Keratinocyte (primary cell): ENCODE data around the gene ZSCAN2. TPM values are rescaled to one million over a fixed set of nuclear protein-coding genes. Genes with fewer than 3 reads are reported as not detected.
"Not testable (repeated sequence)": the region's sequence is repeated elsewhere in the genome, so short reads cannot be mapped to it uniquely, and the experiment has no call there.

Experiments used
- DNase-seq: peaks from one replicate; pipeline ENCODE4 v3.0.0-alpha.2; 2011; ENCODE audit warnings: low read depth, missing footprints, low spot score
- FAIRE-seq: peaks from 2 replicates; lab custom pipeline; 2011; peaks lifted over from hg19 to GRCh38; lab: Jason Lieb, UNC
- H2AFZ ChIP-seq: 2 replicates; pipeline ENCODE4 v1.6.0; 2012; ENCODE audit warnings: low read length, control low read depth, inconsistent platforms; ENCODE audit not compliant: control insufficient read depth
- H3K27ac ChIP-seq: 2 replicates; pipeline ENCODE4 v1.5.1; 2011; ENCODE audit warnings: low read length; ENCODE audit not compliant: control insufficient read depth, insufficient read depth
- H3K27me3 ChIP-seq: 3 replicates; pipeline ENCODE4 v1.6.0; 2011; ENCODE audit warnings: low read length; ENCODE audit not compliant: control insufficient read depth, insufficient read depth; ENCODE audit errors: extremely low read depth
- H3K36me3 ChIP-seq, 2 experiments: 2 replicates in 1 of 2; 3 replicates in 1 of 2; pipeline ENCODE4 v1.5.1; 2011; ENCODE audit warnings: low read length in 2 of 2, mild to moderate bottlenecking in 1 of 2; ENCODE audit not compliant: control insufficient read depth in 2 of 2, insufficient read depth in 2 of 2; ENCODE audit errors: extremely low read depth in 1 of 2
- H3K4me1 ChIP-seq: 3 replicates; pipeline ENCODE4 v1.5.1; 2011; ENCODE audit warnings: low read length; ENCODE audit not compliant: control insufficient read depth, insufficient read depth; ENCODE audit errors: extremely low read depth
- H3K4me2 ChIP-seq: 3 replicates; pipeline ENCODE4 v1.6.0; 2011; ENCODE audit warnings: low read depth, low read length; ENCODE audit not compliant: control insufficient read depth, insufficient read depth; ENCODE audit errors: extremely low read depth
- H3K4me3 ChIP-seq, 3 experiments: fragments of 200-600 bp in 1 of 3; sonication (generic) in 1 of 3; 2 replicates in 2 of 3; 3 replicates in 1 of 3; pipeline ENCODE4 v1.5.1; 2011 to 2016; ENCODE audit warnings: low read length in 3 of 3, mild to moderate bottlenecking in 3 of 3, control low read depth in 2 of 3, inconsistent platforms in 1 of 3, low read depth in 1 of 3, mixed read lengths in 1 of 3, mixed run types in 1 of 3, moderate library complexity in 1 of 3; ENCODE audit not compliant: control insufficient read depth in 2 of 3, insufficient read depth in 2 of 3; ENCODE audit errors: extremely low read depth in 1 of 3
- H3K79me2 ChIP-seq: 2 replicates; pipeline ENCODE4 v1.6.0; 2012; ENCODE audit warnings: low read length; ENCODE audit not compliant: control insufficient read depth, insufficient read depth
- H3K9ac ChIP-seq: 3 replicates; pipeline ENCODE4 v1.6.0; 2011; ENCODE audit warnings: low read length; ENCODE audit not compliant: control insufficient read depth, insufficient read depth; ENCODE audit errors: extremely low read depth
- H3K9me1 ChIP-seq: 3 replicates; pipeline ENCODE4 v1.6.0; 2011; ENCODE audit warnings: low read length; ENCODE audit not compliant: control insufficient read depth, insufficient read depth; ENCODE audit errors: extremely low read depth
- H3K9me3 ChIP-seq: 2 replicates; pipeline ENCODE4 v1.5.1; 2012; ENCODE audit warnings: low read depth, low read length; ENCODE audit not compliant: control insufficient read depth
- H4K20me1 ChIP-seq: 3 replicates; pipeline ENCODE4 v1.6.0; 2011; ENCODE audit warnings: low read length; ENCODE audit not compliant: control insufficient read depth, insufficient read depth; ENCODE audit errors: extremely low read depth
- CTCF ChIP-seq, 3 experiments: IDR thresholded peaks in 1 of 3; conservative IDR thresholded peaks in 1 of 3; optimal IDR thresholded peaks in 1 of 3; 2 replicates in 2 of 3; 3 replicates in 1 of 3; pipeline versions ENCODE3 to v1.5.1; 2011; ENCODE audit warnings: low read length in 3 of 3, mild to moderate bottlenecking in 3 of 3, moderate library complexity in 2 of 3, control low read depth in 1 of 3, inconsistent platforms in 1 of 3; ENCODE audit not compliant: insufficient read depth in 2 of 3; ENCODE audit errors: extremely low read depth in 1 of 3
- EZH2 ChIP-seq: IDR thresholded peaks from one replicate; pipeline ENCODE4 v1.6.1; 2012; ENCODE audit warnings: inconsistent platforms, mild to moderate bottlenecking, low read length, moderate library complexity
- dilution Hi-C: fragments of 300-500 bp; cut with MboI; formaldehyde crosslinking; loops from one replicate; pipeline ENCODE4 v1.7.0; 2020; ENCODE audit warnings: low sequenced_read_pairs; ENCODE audit not compliant: extremely low pct_ligation_motif_present
- polyA plus RNA-seq, 5 experiments: library from polyadenylated mRNA; depleted of rRNA in 3 of 5; stranded (reverse) in 3 of 5; stranded (forward) in 1 of 5; unstranded in 1 of 5; fragments of >200 nt; gene quantifications; 1 replicate in 1 of 5; 2 replicates in 3 of 5; 3 replicates in 1 of 5; pipeline versions ENCODE4 v1.2.1 to v1.2.3, GENCODE V29; 2011 to 2012; ENCODE audit warnings: missing spikeins in 2 of 5, low read depth in 1 of 5, low replicate concordance in 1 of 5

The ZSCAN2 gene
- polyA plus RNA-seq, 1 donor (not counting 4 experiments of a cell fraction or from before 2014, with no cell fraction given), result 3.7 TPM

GRCh38 chr15:84575493-84575892 is 25.3 kb upstream of the ZSCAN2 start:
- dilution Hi-C loops, result no loop called here
- H3K4me1 ChIP-seq, result peaks cover 11% of the 10 kb centered on the region
- FAIRE-seq, result no peak
- no peak overlapping the region for H3K27ac ChIP-seq
- no peak for TF ChIP-seq CTCF (optimal IDR thresholded peaks at IDR 0.05 in 1 of 3, IDR thresholded peaks at IDR 0.05 in 1 of 3, conservative IDR thresholded peaks at IDR 0.05 in 1 of 3; ENCODE audit: extremely low read depth in 1 of 3, insufficient read depth in 2 of 3, low read length in 3 of 3)
- TF ChIP-seq EZH2, result no peak
- H3K9me3 ChIP-seq, result no peaks in the 10 kb centered on the region
- no peaks in the 10 kb centered on the region for H3K27me3 ChIP-seq
- no peaks in the 10 kb centered on the region for H3K9me1 ChIP-seq
- H3K9ac ChIP-seq, result no peak overlapping the region
- H3K36me3 ChIP-seq, result no peaks in the 10 kb centered on the region
- no peak overlapping the region for H3K4me3 ChIP-seq
- no peak for DNase-seq
- H3K4me2 ChIP-seq, result no peak overlapping the region
- H3K79me2 ChIP-seq, result no peaks in the 10 kb centered on the region
- H4K20me1 ChIP-seq, result no peaks in the 10 kb centered on the region
- no peak overlapping the region for H2AFZ ChIP-seq

GRCh38 chr15:84577891-84578290 is 22.9 kb upstream of the ZSCAN2 start:
- DNase-seq, H3K9ac ChIP-seq, H3K4me2 ChIP-seq, H3K4me3 ChIP-seq, H4K20me1 ChIP-seq, H3K27ac ChIP-seq, H3K27me3 ChIP-seq, dilution Hi-C loops, H3K36me3 ChIP-seq, H3K9me3 ChIP-seq, H2AFZ ChIP-seq, H3K79me2 ChIP-seq, H3K9me1 ChIP-seq, FAIRE-seq: not testable (repeated sequence)
- H3K4me1 ChIP-seq, result peaks cover 11% of the 10 kb centered on the region

- not testable (repeated sequence) for DNase-seq
- peak overlapping the region; percentile 8 for H3K4me2 ChIP-seq
Measured at GRCh38 chr15:84579261-84579721, 21.5 kb upstream of the ZSCAN2 start.

GRCh38 chr15:84581676-84582428 is 19.0 kb upstream of the ZSCAN2 start:
- H3K9me1 ChIP-seq, H4K20me1 ChIP-seq, H3K9ac ChIP-seq, H3K4me3 ChIP-seq, DNase-seq, H3K27ac ChIP-seq, H3K9me3 ChIP-seq, H3K4me2 ChIP-seq, H3K36me3 ChIP-seq, dilution Hi-C loops, H2AFZ ChIP-seq, H3K27me3 ChIP-seq, H3K79me2 ChIP-seq: not testable (repeated sequence)
- peaks cover 17% of the 10 kb centered on the region for H3K4me1 ChIP-seq
- FAIRE-seq, result peak; percentile 41

More at GRCh38 chr15:84579261-84579721, 21.5 kb upstream of the ZSCAN2 start:
- Histone ChIP-seq H2AFZ (peak overlapping the region; percentile 74), H3K4me1 (peaks cover 11% of the 10 kb centered on the region)
- H3K9me1 ChIP-seq, H3K4me3 ChIP-seq, H3K27me3 ChIP-seq, dilution Hi-C loops, H3K79me2 ChIP-seq, H3K27ac ChIP-seq, H3K9ac ChIP-seq, H3K36me3 ChIP-seq, H4K20me1 ChIP-seq, H3K9me3 ChIP-seq: not testable (repeated sequence)
- FAIRE-seq, result peak; percentile 98
